GM12874 (cell line): ENCODE data around the gene ANO6.

Source experiments
- TF ChIP-seq, protein P1 (sequence below): IDR thresholded peaks from 2 replicates; pipeline ENCODE4 v1.5.1; 2011; ENCODE audit warnings: low read depth, mild to moderate bottlenecking, control low read depth, low read length, moderate library complexity; ENCODE audit not compliant: insufficient read depth

The ANO6 gene

DNA sequence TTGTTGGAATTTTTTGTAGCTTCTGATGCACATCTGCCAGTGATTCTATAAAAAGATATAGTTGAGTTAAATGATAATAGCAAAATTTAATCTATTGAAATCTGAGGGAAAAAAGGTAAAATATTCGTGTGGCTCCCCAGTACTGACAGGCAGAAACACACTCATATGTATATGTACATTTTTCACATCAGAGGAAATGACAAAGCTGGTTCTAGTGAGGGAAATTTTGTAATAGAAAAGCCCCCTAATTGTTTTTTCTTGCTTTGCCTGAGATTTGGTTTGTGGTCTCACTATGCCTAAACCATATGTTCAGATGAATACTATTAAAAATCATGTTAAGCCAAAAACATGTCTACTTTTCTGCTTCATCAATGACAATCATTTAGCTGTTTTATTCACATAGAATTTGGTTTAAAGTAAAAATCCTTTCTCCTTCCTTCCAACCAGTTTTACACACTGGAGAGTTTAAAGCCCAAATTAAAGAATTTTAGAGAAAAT lies 203.5 kb downstream of the ANO6 start:
- TF ChIP-seq, protein P1, sequence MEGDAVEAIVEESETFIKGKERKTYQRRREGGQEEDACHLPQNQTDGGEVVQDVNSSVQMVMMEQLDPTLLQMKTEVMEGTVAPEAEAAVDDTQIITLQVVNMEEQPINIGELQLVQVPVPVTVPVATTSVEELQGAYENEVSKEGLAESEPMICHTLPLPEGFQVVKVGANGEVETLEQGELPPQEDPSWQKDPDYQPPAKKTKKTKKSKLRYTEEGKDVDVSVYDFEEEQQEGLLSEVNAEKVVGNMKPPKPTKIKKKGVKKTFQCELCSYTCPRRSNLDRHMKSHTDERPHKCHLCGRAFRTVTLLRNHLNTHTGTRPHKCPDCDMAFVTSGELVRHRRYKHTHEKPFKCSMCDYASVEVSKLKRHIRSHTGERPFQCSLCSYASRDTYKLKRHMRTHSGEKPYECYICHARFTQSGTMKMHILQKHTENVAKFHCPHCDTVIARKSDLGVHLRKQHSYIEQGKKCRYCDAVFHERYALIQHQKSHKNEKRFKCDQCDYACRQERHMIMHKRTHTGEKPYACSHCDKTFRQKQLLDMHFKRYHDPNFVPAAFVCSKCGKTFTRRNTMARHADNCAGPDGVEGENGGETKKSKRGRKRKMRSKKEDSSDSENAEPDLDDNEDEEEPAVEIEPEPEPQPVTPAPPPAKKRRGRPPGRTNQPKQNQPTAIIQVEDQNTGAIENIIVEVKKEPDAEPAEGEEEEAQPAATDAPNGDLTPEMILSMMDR: no peak

DNA sequence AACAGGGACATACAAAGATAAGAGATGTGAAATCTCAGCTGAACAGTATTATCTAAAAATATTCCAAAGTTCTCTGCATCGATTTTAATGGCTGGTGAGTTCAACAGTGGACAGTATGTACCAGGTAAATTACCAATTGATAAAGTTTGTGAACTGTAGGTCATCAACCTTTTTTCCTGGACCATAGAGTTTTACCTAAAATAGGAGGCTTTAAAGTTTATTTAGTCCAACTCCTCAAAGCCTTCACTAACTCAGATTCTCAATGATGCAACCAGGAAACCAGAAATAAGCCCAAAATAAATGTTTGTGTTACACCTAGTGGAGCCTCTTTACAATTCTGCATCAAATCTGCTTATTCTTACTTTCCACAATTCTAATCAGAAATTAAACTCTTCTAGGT lies 205.8 kb downstream of the ANO6 start:
- TF ChIP-seq, protein P1: no peak

DNA sequence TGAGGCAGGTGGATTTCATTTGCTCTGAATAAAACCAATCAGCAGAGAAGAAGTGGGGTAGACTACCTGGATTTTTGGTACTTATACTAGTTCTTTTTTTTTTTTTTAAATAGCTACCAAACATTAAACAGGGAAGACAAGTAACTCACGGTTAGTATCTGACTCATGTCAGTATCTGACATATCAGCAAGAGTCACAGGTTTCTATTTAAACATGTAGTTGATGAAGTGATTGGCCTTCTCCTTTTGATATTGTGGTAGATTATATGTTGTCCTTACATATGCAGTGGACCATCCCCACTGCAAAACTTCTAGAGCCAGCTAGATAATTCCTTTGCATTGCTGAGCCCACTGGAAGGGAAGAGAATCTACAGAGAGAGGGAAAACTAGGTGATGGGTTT lies 208.0 kb downstream of the ANO6 start:
- TF ChIP-seq, protein P1: no peak

DNA sequence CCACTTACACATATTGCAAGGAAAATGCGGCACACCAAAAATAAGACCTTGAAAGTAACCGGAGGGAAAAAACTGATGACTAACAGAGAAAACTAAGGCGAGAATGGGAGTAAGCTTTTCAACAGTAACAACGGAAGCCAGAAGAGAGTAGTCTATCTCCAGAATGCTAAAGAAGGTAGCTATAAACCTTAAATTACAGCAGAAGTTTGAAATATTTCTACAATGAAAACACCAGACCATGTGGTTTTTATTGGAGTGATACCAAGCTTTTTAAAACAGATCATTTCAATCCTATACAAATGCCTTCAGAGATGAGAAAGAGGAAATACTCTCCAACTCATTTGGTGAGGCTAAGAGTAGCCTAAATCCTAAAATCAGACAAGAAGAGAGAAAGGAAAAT lies 209.5 kb downstream of the ANO6 start:
- TF ChIP-seq, protein P1: no peak

DNA sequence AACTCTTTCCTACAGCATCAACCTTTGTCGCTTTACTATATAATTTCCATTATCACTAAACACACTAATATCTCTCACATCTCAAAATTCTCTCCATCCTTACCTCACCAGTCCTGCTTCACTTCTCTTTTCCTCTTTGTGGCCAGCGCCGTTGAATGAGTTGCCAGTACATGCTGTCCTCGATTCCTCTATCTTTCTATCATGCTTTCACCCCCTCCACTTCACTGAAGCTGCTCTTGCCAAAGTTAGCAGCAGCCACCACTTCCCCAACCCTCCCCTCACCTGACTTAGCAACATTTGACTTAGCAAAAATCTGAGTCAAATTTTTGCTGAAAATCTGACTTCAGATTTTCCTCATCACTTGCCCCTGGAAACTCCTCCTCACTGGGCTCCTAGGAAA lies 210.4 kb downstream of the ANO6 start:
- TF ChIP-seq, protein P1: no peak

DNA sequence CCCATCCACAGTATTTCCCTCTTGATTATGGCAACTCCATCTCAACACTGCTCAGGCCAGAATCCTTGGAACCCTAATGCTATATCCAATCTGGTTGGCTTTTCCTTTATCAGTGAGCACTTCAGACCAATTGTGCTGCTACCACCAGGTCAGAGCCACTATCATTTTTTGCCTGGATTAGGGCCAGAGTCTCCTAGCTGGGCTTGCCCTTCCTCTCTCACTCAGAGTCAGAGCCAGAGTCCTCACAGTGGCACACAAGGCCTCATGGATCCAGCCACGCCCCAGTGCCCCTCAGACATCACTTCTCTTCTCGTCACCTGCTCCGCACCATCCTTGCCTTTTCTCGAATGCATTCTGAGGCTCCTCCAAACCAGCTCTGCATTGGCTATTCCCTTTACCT lies 211.1 kb downstream of the ANO6 start:
- TF ChIP-seq, protein P1: no peak

DNA sequence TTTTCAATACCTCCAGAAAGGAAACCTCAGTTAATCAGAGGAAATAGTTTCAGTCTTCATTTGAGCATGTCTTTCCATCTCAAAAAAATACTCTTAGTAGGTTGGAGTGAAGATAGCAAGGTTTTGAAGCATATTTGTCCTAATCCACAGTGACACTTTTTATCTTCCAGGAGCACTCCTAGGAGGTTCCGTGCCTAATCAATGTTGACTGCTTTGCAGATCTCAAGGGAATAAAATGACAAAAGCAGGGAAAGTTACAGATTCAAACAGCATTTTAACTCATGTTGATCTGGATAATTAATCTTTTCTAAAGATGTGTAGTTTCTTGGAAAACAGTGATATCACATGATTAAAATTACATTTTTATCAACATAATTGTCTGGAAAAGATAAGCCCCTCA lies 213.9 kb downstream of the ANO6 start:
- TF ChIP-seq, protein P1: no peak

DNA sequence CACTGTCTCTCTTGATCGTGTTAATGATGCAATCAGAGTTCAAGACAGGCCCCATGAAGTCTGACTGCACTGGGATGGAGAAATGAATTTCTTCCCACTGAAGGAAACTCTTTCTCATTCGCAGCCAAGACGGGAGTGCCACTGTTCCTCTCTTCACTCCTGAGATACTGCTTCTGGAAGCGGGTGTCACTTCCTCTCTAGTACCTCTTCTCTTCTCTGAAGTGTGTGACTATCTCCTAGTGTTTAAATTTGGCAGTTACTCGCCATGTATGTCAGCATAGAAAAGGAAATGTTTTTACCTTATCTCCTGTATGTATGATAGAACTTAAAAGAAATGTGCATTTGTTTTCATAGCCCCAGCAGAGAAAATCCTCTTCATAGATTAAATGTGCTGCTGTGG lies 215.2 kb downstream of the ANO6 start:
- TF ChIP-seq, protein P1: no peak
